ENCODE measurements around the gene MEIS1. TPM values are rescaled to one million over a fixed set of nuclear protein-coding genes. Genes with fewer than 3 reads are reported as not detected.

Gene MEIS1
- total and polyA plus RNA-seq, 4 experiments from 2014 or later: not detected

- H3K27ac ChIP-seq (ENCODE audit: low read depth, low read length): no peak overlapping the region
- CTCF ChIA-PET (ENCODE audit: partially characterized antibody): no interaction called here
- H3K9me3 Mint-ChIP-seq: peaks cover 0 to 8% (median 2%) of the 10 kb centered on the region in 8 donors
- H3K27me3 ChIP-seq (ENCODE audit: insufficient read depth, low read length): no peaks in the 10 kb centered on the region
- H3K4me3 Mint-ChIP-seq: no peak overlapping the region
- H3K27ac Mint-ChIP-seq: no peak overlapping the region
- H3K9me3 ChIP-seq (ENCODE audit: control insufficient read depth in 1 of 2, low read length in 2 of 2): no peaks in the 10 kb centered on the region
- POLR2A ChIA-PET (ENCODE audit: partially characterized antibody): no interaction called here
- no peak overlapping the region for H3K4me3 ChIP-seq (ENCODE audit: low read length in 2 of 2)
- H3K36me3 Mint-ChIP-seq: no peaks in the 10 kb centered on the region
- no peaks in the 10 kb centered on the region for H3K27me3 Mint-ChIP-seq
- no peak for DNase-seq
- no peaks in the 10 kb centered on the region for H3K4me1 ChIP-seq (ENCODE audit: insufficient read depth, low read length)
- intact Hi-C loops (cut with micrococcal nuclease): no loop called here
- no peaks in the 10 kb centered on the region for H3K36me3 ChIP-seq (ENCODE audit: insufficient read depth, low read length)
- no peaks in the 10 kb centered on the region for H3K4me1 Mint-ChIP-seq
These were observed 26.0 kb upstream of the MEIS1 start for GRCh38 chr2:66408905-66409304.

- intact Hi-C loops (cut with micrococcal nuclease): no loop called here
- Histone ChIP-seq H3K27ac (ENCODE audit: low read depth, low read length) (no peak overlapping the region), H3K9me3 (ENCODE audit: control insufficient read depth in 1 of 2, low read length in 2 of 2) (no peaks in the 10 kb centered on the region), H3K36me3 (ENCODE audit: insufficient read depth, low read length) (no peaks in the 10 kb centered on the region), H3K4me1 (ENCODE audit: insufficient read depth, low read length) (no peaks in the 10 kb centered on the region), H3K4me3 (ENCODE audit: low read length in 2 of 2) (no peak overlapping the region), H3K27me3 (ENCODE audit: insufficient read depth, low read length) (no peaks in the 10 kb centered on the region)
- ChIA-PET POLR2A (ENCODE audit: partially characterized antibody) (no interaction called here), CTCF (ENCODE audit: partially characterized antibody) (no interaction called here)
- Mint-ChIP-seq H3K4me3 (no peak overlapping the region), H3K4me1 (no peaks in the 10 kb centered on the region), H3K36me3 (no peaks in the 10 kb centered on the region), H3K27ac (no peak overlapping the region), H3K9me3 (peaks cover 0 to 6% (median 0%) of the 10 kb centered on the region in 8 donors), H3K27me3 (no peaks in the 10 kb centered on the region)
- no peak for DNase-seq
These were observed 22.1 kb upstream of the MEIS1 start for GRCh38 chr2:66412874-66413273.

- DNase-seq: no peak
- H3K27ac Mint-ChIP-seq: no peak overlapping the region
- Histone ChIP-seq H3K9me3 (ENCODE audit: control insufficient read depth in 1 of 2, low read length in 2 of 2) (no peaks in the 10 kb centered on the region), H3K36me3 (ENCODE audit: insufficient read depth, low read length) (no peaks in the 10 kb centered on the region), H3K27ac (ENCODE audit: low read depth, low read length) (no peak overlapping the region), H3K27me3 (ENCODE audit: insufficient read depth, low read length) (no peaks in the 10 kb centered on the region), H3K4me1 (ENCODE audit: insufficient read depth, low read length) (no peaks in the 10 kb centered on the region), H3K4me3 (ENCODE audit: low read length in 2 of 2) (no peak overlapping the region)
- H3K36me3 Mint-ChIP-seq: no peaks in the 10 kb centered on the region
- H3K4me3 Mint-ChIP-seq: no peak overlapping the region
- intact Hi-C loops (cut with micrococcal nuclease): no loop called here
- POLR2A ChIA-PET (ENCODE audit: partially characterized antibody): no interaction called here
- H3K4me1 Mint-ChIP-seq: no peaks in the 10 kb centered on the region
- peaks cover 0 to 7% (median 0%) of the 10 kb centered on the region in 8 donors for H3K9me3 Mint-ChIP-seq
- CTCF ChIA-PET (ENCODE audit: partially characterized antibody): no interaction called here
- no peaks in the 10 kb centered on the region for H3K27me3 Mint-ChIP-seq
These were observed 20.0 kb upstream of the MEIS1 start for GRCh38 chr2:66414896-66415295.

GRCh38 chr2:66418381-66418780, 16.5 kb upstream of the MEIS1 start:
- no peaks in the 10 kb centered on the region for H3K27me3 ChIP-seq (ENCODE audit: insufficient read depth, low read length)
- ChIA-PET CTCF (ENCODE audit: partially characterized antibody) (no interaction called here), POLR2A (ENCODE audit: partially characterized antibody) (no interaction called here)
- Mint-ChIP-seq H3K27ac (no peak overlapping the region), H3K4me1 (no peaks in the 10 kb centered on the region), H3K9me3 (peaks cover 0 to 7% (median 0%) of the 10 kb centered on the region in 8 donors), H3K36me3 (no peaks in the 10 kb centered on the region), H3K4me3 (no peak overlapping the region), H3K27me3 (no peaks in the 10 kb centered on the region)
- H3K9me3 ChIP-seq (ENCODE audit: control insufficient read depth in 1 of 2, low read length in 2 of 2): no peaks in the 10 kb centered on the region
- no peak overlapping the region for H3K27ac ChIP-seq (ENCODE audit: low read depth, low read length)
- H3K36me3 ChIP-seq (ENCODE audit: insufficient read depth, low read length): no peaks in the 10 kb centered on the region
- no peaks in the 10 kb centered on the region for H3K4me1 ChIP-seq (ENCODE audit: insufficient read depth, low read length)
- no peak overlapping the region for H3K4me3 ChIP-seq (ENCODE audit: low read length in 2 of 2)
- intact Hi-C loops (cut with micrococcal nuclease): no loop called here
- no peak for DNase-seq

- H3K4me1 ChIP-seq (ENCODE audit: insufficient read depth, low read length): no peaks in the 10 kb centered on the region
- no peak overlapping the region for H3K4me3 ChIP-seq (ENCODE audit: low read length in 2 of 2)
- Mint-ChIP-seq H3K27me3 (peaks cover 0 to 7% of the 10 kb centered on the region in 2 donors), H3K4me1 (no peaks in the 10 kb centered on the region), H3K27ac (no peak overlapping the region), H3K36me3 (no peaks in the 10 kb centered on the region), H3K9me3 (peaks cover 0 to 16% (median 0%) of the 10 kb centered on the region in 8 donors), H3K4me3 (no peak overlapping the region)
- CTCF ChIA-PET (ENCODE audit: partially characterized antibody): no interaction called here
- H3K27ac ChIP-seq (ENCODE audit: low read depth, low read length): no peak overlapping the region
- H3K36me3 ChIP-seq (ENCODE audit: insufficient read depth, low read length): no peaks in the 10 kb centered on the region
- H3K27me3 ChIP-seq (ENCODE audit: insufficient read depth, low read length): no peaks in the 10 kb centered on the region
- intact Hi-C loops (cut with micrococcal nuclease): no loop called here
- no peak for DNase-seq
- POLR2A ChIA-PET (ENCODE audit: partially characterized antibody): no interaction called here
- no peaks in the 10 kb centered on the region for H3K9me3 ChIP-seq (ENCODE audit: control insufficient read depth in 1 of 2, low read length in 2 of 2)
These were observed 13.3 kb upstream of the MEIS1 start for GRCh38 chr2:66421612-66422011.

GRCh38 chr2:66423391-66424124, 11.4 kb upstream of the MEIS1 start:
- H3K36me3 ChIP-seq (ENCODE audit: insufficient read depth, low read length): no peaks in the 10 kb centered on the region
- H3K4me3 ChIP-seq (ENCODE audit: low read length in 2 of 2): no peak overlapping the region
- H3K27ac ChIP-seq (ENCODE audit: low read depth, low read length): no peak overlapping the region
- intact Hi-C loops (cut with micrococcal nuclease): no loop called here
- H3K4me3 Mint-ChIP-seq: no peak overlapping the region
- H3K4me1 ChIP-seq (ENCODE audit: insufficient read depth, low read length): no peaks in the 10 kb centered on the region
- ChIA-PET POLR2A (ENCODE audit: partially characterized antibody) (no interaction called here), CTCF (ENCODE audit: partially characterized antibody) (no interaction called here)
- no peaks in the 10 kb centered on the region for H3K36me3 Mint-ChIP-seq
- peaks cover 0 to 12% (median 0%) of the 10 kb centered on the region in 8 donors for H3K9me3 Mint-ChIP-seq
- no peak overlapping the region for H3K27ac Mint-ChIP-seq
- no peak for DNase-seq
- H3K27me3 Mint-ChIP-seq: peaks cover 7 to 14% of the 10 kb centered on the region in 2 donors
- no peaks in the 10 kb centered on the region for H3K9me3 ChIP-seq (ENCODE audit: control insufficient read depth in 1 of 2, low read length in 2 of 2)
- H3K27me3 ChIP-seq (ENCODE audit: insufficient read depth, low read length): no peaks in the 10 kb centered on the region
- H3K4me1 Mint-ChIP-seq: no peaks in the 10 kb centered on the region

GRCh38 chr2:66426244-66427111, 8.4 kb upstream of the MEIS1 start:
- Histone ChIP-seq H3K36me3 (ENCODE audit: insufficient read depth, low read length) (no peaks in the 10 kb centered on the region), H3K4me1 (ENCODE audit: insufficient read depth, low read length) (no peaks in the 10 kb centered on the region), H3K27ac (ENCODE audit: low read depth, low read length) (no peak overlapping the region), H3K4me3 (ENCODE audit: low read length in 2 of 2) (no peak overlapping the region), H3K27me3 (ENCODE audit: insufficient read depth, low read length) (peaks cover 12% of the 10 kb centered on the region), H3K9me3 (ENCODE audit: control insufficient read depth in 1 of 2, low read length in 2 of 2) (no peaks in the 10 kb centered on the region)
- Mint-ChIP-seq H3K27me3 (peaks cover 28 to 32% of the 10 kb centered on the region in 2 donors), H3K4me3 (no peak overlapping the region), H3K4me1 (peaks cover 0 to 6% (median 0%) of the 10 kb centered on the region in 4 donors), H3K9me3 (peaks cover 0 to 12% (median under 1%) of the 10 kb centered on the region in 8 donors), H3K36me3 (no peaks in the 10 kb centered on the region), H3K27ac (no peak overlapping the region)
- no peak for DNase-seq
- CTCF ChIA-PET (ENCODE audit: partially characterized antibody): no interaction called here
- intact Hi-C loops (cut with micrococcal nuclease): no loop called here
- POLR2A ChIA-PET (ENCODE audit: partially characterized antibody): no interaction called here
